ENCODE data around the gene CLRN3. TPM values are rescaled to one million over a fixed set of nuclear protein-coding genes. Genes with fewer than 3 reads are reported as not detected.

The CLRN3 gene
- total and polyA plus RNA-seq, 2 of the 8 experiments (the other 6 are each of a cell fraction or from before 2014, with no cell fraction given), result not detected

DNA sequence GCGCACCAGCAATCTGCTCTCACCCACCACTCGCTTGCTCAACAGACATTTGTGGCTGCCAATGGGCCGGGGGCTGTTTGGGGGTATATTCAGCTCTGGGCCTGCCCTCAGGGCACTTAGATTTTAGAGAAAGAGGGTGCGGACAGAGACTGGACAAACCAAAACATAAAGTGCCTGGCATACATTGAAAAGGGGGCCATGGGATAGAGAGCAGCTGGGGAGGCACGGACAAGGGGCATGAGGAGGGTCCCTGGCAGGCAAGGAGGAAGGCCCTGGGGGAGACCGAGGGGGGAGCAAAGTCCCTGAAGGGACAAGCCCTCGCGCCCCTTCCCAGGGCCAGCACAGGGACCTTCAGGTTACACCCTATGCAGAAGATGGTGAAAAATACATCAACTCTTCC is 43.5 kb downstream of the CLRN3 start (continued):
- TF ChIP-seq RXRA (IDR thresholded peaks at IDR 0.05; ENCODE audit: insufficient read depth, low read depth, low read length), result no peak
- TF ChIP-seq EZH2 (IDR thresholded peaks at IDR 0.05; ENCODE audit: low read depth, low read length, severe bottlenecking), result no peak

All from H1 (cell line).